WERI-Rb-1 (cell line): ENCODE results near the gene SYCN.

ENCODE experiments used
- DNase-seq: peaks from one replicate; pipeline ENCODE4 v3.0.0-alpha.2; 2020
- H3K27ac ChIP-seq: fragments of 250-450 bp; sonication (Bioruptor Pico); 2 replicates; pipeline ENCODE4 v1.5.1; 2020; ENCODE audit warnings: mild to moderate bottlenecking, moderate library complexity
- H3K27me3 ChIP-seq: fragments of 250-450 bp; sonication (Bioruptor Pico); 2 replicates; pipeline ENCODE4 v1.5.1; 2021; ENCODE audit warnings: mild to moderate bottlenecking, low read depth, moderate library complexity; ENCODE audit not compliant: insufficient read depth, severe bottlenecking
- H3K36me3 ChIP-seq: fragments of 250-450 bp; sonication (Bioruptor Pico); 2 replicates; pipeline ENCODE4 v1.5.1; 2020; ENCODE audit warnings: mild to moderate bottlenecking, moderate library complexity
- H3K4me3 ChIP-seq: 2 replicates; pipeline ENCODE4 v1.5.1; 2011; ENCODE audit warnings: low read depth, mild to moderate bottlenecking, control low read depth, low read length
- H3K9me3 ChIP-seq: fragments of 250-450 bp; sonication (Bioruptor Pico); 2 replicates; pipeline ENCODE4 v1.5.1; 2021; ENCODE audit warnings: mild to moderate bottlenecking, moderate library complexity; ENCODE audit not compliant: severe bottlenecking
- CTCF ChIP-seq: IDR thresholded peaks from 2 replicates; pipeline ENCODE4 v1.5.1; 2011; ENCODE audit warnings: low read depth, mild to moderate bottlenecking, control low read depth, inconsistent platforms, low read length

The SYCN gene

GRCh38 chr19:39183104-39183503, 21.0 kb downstream of the SYCN start:
- TF ChIP-seq CTCF = no peak
- DNase-seq = no peak

GRCh38 chr19:39182174-39182505, 21.9 kb downstream of the SYCN start:
- no peak for DNase-seq
- TF ChIP-seq CTCF = no peak

More at GRCh38 chr19:39183104-39183503, 21.0 kb downstream of the SYCN start:
- H3K27me3 ChIP-seq = no peaks in the 10 kb centered on the region
- H3K4me3 ChIP-seq = no peak overlapping the region
- H3K27ac ChIP-seq = no peak overlapping the region
- H3K9me3 ChIP-seq = no peaks in the 10 kb centered on the region
- peaks cover 22% of the 10 kb centered on the region for H3K36me3 ChIP-seq

GRCh38 chr19:39181500-39182173, 22.4 kb downstream of the SYCN start:
- H3K36me3 ChIP-seq = peaks cover 37% of the 10 kb centered on the region
- H3K4me3 ChIP-seq = no peak overlapping the region
- no peak overlapping the region for H3K27ac ChIP-seq
- H3K9me3 ChIP-seq = no peaks in the 10 kb centered on the region
- H3K27me3 ChIP-seq = no peaks in the 10 kb centered on the region
- no peak for TF ChIP-seq CTCF
- no peak for DNase-seq

More at GRCh38 chr19:39182174-39182505, 21.9 kb downstream of the SYCN start:
- Histone ChIP-seq H3K9me3 (no peaks in the 10 kb centered on the region), H3K27me3 (no peaks in the 10 kb centered on the region), H3K4me3 (no peak overlapping the region), H3K36me3 (peaks cover 32% of the 10 kb centered on the region), H3K27ac (no peak overlapping the region)

GRCh38 chr19:39180749-39181148, 23.3 kb downstream of the SYCN start:
- Histone ChIP-seq H3K27me3 (no peaks in the 10 kb centered on the region), H3K4me3 (no peak overlapping the region), H3K27ac (no peak overlapping the region), H3K9me3 (no peaks in the 10 kb centered on the region), H3K36me3 (peaks cover 46% of the 10 kb centered on the region)
- no peak for DNase-seq
- TF ChIP-seq CTCF = no peak

- no peak for TF ChIP-seq CTCF
- H3K9me3 ChIP-seq = no peaks in the 10 kb centered on the region
- H3K36me3 ChIP-seq = peaks cover 54% of the 10 kb centered on the region
- H3K4me3 ChIP-seq = no peak overlapping the region
- no peaks in the 10 kb centered on the region for H3K27me3 ChIP-seq
- H3K27ac ChIP-seq = no peak overlapping the region
- no peak for DNase-seq
These were observed 24.3 kb downstream of the SYCN start for GRCh38 chr19:39179754-39180153.
